GM18858 (cell line): ENCODE data around the gene LYSMD3.

Experiments
- ATAC-seq: cut with Tn5 transposase; IDR thresholded peaks from one replicate; pipeline ENCODE4 v1.9.1; 2021; ENCODE audit not compliant: unreplicated experiment

LYSMD3 gene

DNA sequence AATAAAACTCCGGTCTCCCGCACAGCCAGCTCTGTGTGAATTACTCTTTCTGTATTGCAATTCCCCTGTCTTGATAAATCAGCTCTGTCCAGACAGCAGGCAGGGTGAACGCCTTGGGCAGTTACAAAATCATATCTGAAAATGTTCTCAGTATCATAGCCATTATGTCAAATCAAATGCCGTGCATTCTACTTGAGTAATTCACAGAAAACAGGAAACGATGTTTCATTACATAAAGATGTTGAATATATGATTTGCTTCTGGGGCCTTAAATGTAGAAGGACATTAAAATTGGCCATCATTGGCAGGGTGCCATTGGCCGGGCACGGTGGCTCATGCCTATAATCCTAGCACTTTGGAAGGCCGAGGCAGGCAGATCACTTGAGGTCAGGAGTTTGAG is 46.2 kb downstream of the LYSMD3 start:
- no peak for ATAC-seq

DNA sequence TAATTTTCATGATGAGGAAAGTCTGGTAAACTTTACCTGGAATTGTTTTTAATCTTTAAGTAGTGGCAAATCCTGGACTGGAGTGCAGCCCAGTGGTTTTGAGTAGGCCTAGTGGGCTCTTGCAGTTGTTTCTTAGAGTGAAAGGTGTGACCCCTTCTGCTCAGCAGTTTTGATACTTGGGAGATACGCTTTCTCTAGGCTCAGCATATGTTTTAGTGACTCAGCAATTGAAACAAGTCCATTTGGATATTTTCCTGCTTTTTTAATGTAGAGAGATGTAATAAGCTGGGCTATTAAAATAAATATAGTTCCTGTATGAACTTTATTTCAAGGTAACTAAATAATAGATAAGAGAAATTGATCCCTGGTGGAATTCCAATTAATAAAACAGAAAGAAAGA is 48.7 kb downstream of the LYSMD3 start:
- ATAC-seq = no peak

DNA sequence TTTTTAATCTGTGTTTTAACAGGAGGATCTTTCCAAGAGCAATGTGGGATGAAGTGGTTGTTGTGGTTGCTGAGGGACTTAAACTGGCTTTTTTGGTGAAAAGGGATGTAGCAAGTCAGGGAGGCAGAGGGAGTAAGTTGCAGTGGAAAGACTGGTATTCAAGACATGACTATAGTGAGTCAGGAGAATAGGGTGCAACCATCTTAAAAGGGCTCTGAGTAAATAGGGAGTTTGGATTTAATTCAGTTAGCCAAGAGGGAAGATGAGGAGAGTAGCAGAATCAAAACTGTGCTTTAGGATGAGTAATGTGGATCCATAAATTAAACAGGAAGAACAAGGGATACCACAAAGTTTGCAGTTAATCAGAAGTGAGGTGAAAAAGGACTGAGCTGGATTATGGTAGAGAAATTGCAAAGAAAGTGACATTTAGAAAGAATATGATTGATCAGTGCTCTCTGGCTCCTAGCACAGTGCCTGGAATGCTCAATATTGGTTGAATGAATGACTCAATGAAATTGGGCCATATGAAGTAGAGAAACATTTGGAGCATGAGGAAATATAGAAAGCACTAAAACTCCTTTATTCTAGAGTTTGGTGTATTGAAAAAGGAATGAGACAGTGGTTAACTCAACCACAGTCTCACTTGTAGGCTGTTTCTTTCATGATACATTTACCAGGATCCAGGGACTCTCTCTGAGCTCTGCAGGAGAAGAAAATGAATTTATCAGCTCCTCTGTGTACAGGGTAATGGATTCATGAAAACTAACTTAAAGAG is 49.6 kb downstream of the LYSMD3 start:
- ATAC-seq = no peak

DNA sequence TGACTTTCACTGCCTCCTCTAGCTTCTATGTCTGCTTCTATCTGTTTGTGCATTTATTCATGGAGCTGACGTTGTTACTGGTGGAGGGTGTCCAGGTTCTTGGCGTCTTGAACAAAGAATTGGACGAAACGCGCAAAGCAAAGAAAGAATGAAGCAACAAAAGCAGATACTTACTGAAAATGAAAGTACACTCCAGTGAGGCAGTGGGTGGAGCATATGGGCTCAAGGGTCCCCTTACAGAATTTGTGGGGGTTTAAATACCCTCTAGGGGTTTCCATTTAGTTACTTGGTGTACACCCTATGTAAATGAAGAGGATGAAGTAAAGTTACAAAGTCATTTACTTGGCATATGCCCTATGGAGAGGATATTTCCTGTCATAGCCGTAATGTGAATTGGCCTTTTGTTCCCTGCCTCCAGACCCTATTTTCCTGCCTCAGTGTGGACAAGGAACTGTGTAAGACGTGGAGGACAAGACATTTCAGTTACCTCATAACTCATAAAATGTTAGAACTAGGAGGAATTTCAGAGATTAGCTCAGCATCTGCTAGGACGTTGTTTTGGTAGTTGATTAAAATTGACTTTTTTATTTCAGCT is 51.7 kb downstream of the LYSMD3 start:
- ATAC-seq = no peak

DNA sequence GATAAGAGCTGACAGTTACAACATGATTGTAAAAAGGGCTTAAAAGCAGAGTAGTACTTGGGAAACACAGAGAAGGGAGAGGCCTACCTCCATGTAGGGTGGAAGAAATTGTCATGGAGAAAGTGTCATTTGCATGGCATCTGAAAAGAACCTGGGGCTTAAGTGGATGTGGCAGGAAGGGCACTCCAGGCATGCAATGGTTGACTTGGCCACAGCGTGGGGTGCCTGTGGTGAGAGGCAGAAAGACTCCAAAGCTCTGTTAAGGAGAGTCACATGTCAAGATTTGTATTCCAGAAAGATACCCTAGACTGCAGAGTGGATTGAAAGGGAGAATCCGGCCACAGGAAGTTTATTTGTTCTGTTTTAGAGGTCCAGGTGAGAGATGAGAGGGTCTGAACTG is 52.3 kb downstream of the LYSMD3 start:
- ATAC-seq = no peak

DNA sequence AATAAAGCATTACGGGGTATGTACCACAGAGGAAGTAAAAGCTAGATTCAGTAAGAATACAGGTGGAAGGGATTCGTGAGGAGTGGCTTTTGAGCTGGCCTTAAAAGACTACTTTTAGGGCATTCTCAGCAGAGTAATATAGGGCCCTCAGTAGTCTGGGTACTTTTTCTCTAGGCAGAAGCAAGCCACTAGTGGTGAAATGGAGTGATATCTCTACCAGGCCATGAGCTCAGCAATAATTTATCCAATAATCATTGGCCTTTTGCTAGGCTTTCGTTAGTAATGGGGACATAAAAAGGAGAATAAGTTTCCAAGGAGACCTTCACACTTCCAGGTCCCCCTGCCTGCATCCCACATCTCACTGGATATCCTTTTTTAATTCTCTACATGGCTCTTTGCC is 53.0 kb downstream of the LYSMD3 start:
- ATAC-seq = no peak

DNA sequence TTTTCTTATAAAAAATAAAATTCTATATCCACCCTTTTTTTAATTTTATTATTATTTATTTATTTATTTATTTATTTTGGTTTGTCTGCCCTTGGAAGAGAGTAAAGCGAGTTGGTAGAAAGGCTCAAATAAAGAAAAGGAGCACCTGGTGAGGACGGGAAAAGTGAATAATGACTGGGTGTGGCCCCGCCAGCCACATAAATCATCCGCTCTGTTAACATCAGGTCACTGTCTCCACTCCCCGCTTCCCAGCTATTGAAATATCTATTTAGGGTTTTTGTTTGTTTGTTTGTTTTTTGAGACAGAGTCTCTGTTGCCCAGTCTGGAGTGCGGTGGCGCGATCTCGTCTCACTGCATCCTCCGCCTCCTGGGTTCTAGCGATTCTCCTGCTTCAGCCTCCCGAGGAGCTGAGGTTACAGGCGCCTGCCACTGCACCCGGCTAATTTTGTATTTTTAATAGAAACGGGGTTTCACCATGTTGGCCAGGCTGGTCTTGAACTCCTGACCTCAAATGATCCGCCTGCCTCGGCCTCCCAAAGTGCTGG is 53.9 kb downstream of the LYSMD3 start:
- ATAC-seq = no peak

DNA sequence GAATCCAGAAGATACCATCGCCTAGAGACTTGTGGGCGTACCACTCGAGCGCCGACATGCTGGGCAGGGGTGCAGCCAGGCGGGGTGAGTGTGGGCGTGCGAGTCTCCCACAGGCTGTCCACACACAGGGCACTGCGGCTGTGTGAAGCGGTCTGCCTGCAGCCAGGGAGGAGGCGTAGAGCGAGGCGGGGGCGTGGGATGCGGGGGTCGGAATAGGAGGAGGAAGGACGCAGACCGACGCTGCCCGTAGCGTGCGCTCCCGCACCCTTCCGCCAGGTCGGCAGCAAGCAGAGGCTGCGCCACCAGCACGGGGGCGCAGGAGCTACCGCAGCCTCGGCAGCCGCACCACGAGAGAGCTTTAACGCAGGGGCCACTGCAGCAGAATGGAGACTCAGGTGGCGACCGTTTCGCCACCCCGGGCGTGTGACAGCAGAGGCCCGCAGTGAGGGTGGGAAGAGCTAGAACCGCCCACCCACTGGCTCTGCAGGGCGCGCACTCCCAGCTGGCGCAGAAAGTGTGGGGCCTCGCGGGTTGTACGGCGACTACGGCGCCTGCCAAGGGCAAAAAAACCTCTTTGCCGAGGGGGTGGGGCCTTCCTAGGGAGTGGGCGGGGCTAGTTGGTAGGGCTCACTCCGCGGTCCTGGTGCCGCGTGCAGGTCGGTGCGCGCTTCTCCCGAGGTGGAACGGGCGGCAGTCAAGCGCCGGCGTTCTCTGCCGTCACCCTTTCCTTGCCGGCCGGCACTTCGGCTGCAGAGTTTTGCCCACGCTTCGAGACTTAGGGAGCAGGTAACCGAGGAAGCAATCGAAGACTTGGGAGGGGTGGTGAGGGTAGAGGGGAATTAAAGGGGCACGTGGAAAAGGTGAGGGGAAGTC is 54.9 kb downstream of the LYSMD3 start, which contains the start of the genes MBLAC2 and POLR3G:
Gene MBLAC2, minus strand, starts transcription at position 537 of the 873 bp plus-strand sequence. Its CDS starts 479 bp downstream, at position 58.
Gene POLR3G, plus strand, starts transcription at position 630 of the 873 bp plus-strand sequence. CDS start 10,704 bp downstream, outside the sequence.
- ATAC-seq = peak; percentile 82

DNA sequence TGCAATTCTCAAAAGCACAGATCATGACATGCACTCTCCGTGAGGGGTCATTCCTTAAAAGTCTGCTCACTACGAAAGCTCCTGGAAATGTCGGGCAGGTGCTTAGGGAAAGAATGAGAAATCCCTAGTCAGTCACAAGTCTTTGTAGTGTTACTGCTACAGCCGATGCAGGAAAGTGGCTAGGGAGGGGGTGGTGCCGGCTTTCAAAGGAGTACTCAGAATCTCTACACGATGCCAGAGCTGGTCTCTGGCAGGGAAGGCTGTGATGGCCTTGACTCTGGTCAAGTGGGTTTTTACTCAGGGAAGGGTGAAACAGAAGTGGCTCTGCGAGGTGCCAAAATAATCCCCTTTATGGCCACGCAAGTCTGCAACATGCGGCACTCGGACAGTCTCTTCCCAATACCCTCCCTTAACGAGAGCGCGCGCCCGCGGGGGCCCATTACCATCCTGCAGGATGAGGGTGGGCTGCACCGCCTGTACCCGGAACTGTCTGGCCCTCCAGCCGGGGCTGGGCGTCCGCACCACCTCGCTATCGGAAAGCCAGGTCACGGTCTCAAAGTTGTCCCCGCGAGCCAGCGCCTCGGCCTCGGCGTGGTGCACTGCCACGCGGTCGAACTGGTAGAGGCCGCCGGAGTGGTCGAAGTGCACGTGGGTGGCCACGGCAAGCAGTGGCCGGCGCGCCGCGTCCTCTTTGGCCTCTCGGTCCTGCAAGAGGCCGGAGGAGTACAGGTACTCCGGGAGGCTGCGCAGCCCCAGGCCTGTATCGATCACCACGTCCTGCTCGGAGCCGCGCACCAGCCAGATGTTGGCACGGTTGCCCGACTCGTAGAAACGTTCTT is 55.8 kb downstream of the LYSMD3 start:
- peak; percentile 6 for ATAC-seq

DNA sequence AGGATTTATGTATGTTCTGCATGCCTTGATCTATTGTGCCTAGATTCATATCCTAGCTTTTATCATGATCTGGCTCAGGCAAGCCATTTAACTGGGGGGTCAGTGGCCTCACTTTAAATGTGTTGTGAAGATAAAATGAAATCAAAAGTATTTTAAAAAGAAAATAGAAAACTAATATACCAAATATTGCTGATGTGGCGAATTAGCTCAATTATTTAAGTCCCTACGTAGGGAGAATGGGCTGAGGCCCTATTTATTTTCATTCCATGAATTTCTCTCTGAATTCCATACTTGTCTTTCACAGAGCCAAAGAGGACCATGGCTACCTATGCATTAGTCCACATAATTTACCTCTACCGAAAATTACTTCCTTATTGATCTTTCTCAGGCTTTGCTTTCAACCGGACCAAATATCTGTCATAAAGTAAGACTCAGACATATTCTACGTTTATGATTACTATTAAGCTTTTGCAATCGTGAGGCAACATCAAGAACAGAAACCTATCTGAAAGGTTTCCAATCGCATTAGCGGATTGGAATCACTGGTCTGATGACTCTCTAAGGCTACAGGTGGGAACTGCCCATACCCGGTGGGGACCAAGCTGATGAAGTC is 56.5 kb downstream of the LYSMD3 start:
- ATAC-seq = no peak
